NCI-H69 (cell line): Measurements from ENCODE around the gene UBA6.
A peak's percentile ranks its signal among the peaks of the same experiment; 100 is the strongest.
"Not testable (repeated sequence)": the region's sequence is repeated elsewhere in the genome, so short reads cannot be mapped to it uniquely, and the experiment has no call there.

ENCODE experiments used
- DNase-seq: peaks from one replicate; lab custom pipeline; 2025; lab: John Stamatoyannopoulos, UW

Gene UBA6

DNA sequence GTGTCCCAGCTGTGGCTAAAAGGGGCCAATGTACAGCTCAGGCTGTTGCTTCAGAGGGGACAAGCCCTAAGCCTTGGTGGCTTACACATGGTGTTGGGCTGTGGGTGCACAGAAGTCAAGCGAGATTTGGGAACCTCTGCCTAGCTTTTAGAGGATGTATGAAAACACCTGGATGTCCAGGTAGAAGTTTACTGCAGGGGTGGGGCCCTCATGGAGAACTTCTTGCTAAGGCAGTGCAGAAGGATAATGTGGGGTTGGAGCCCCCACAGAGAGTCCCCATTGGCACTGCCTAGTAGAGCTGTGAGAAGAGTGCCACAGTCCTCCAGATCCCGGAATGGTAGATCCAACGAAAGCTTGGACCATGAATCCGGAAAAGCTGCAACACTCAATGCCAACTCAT lies 40.5 kb downstream of the UBA6 start:
- DNase-seq: no peak

DNA sequence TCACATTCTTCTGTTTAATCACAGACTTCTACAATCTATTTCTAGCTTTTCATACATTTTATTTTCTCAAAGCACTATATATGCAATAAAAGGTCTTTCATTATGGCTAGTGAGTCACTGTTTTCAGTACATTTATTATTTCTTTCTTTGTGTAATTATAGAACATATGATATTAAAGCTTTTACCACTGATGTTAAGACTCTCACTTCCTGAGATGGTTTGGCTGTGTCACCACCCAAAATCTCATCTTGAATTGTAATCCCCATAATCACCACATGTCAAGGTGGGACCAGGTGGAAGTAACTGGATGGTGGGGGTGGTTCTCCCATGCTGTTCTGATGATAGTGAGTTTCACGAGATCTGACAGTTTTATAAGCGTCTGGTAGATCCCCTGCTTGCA lies 41.9 kb downstream of the UBA6 start:
- no peak for DNase-seq

DNA sequence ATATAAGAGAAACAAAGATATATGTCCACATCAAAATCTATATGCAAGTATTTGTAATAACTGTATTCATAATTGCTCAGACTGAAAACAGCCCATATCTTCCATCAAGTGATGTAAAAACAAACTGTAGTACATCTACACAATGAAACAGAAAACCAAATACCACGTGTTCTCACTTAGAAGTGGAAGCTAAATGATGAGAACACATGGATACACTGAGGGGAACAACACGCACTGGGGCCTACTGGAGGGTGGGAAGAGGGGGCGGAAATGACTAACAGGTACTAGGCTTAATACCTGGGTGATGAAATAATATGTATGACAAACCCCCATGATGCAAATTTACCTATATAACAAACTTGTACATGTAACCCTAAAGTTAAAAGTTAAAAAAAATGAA lies 42.7 kb downstream of the UBA6 start:
- DNase-seq: no peak

DNA sequence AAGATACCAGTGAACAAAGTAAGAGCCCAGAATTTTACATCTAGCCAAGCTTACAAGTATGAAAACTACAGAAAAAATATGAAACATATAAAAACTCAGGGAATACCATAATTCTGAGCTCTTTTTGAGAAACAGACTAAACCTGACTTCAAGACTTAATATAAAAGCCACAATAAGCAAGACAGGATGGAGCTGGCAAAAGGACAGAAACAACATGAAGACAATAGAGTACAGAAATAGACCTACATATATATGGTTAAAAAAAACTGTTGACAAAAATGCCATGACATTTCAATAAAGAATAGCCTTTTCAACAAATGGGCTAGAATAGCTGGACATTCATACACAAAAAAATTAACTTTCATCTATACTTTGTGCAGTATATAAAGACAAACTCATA lies 49.4 kb downstream of the UBA6 start:
- no peak for DNase-seq

DNA sequence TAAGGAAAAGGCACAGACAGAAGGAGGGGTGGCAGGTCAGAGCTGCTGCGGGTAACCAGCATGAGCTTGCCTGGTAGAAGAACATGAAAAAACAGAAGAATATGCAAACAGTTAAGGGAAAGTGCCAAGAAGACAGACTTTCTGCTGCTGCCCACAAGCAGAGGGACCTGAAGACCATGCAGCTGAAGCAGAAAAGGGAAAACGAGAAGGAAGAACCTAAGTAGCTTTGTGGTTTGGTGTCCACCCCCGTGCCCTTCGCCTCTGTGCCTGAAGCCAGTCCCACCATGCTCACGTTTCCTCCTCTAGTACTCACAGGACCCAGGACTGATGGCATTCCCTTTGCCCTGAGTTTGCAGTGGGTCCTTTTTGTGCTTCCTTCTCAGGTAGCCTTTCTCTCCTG lies 62.8 kb downstream of the UBA6 start:
- no peak for DNase-seq

DNA sequence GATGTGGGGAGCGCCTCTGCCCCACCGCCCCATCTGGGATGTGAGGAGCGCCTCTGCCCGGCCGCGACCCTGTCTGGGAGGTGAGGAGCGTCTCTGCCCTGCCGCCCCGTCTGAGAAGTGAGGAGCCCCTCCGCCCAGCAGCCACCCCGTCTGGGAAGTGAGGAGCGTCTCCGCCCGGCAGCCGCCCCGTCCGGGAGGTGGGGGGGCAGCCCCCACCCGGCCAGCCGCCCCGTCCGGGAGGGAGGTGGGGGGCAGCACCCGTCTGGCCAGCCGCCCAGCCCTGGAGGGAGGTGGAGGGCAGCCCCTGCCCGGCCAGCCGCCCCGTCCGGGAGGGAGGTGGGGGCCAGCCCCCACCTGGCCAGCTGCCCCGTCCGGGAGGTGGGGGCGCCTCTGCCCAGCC lies 64.0 kb downstream of the UBA6 start:
- not testable (repeated sequence) for DNase-seq

DNA sequence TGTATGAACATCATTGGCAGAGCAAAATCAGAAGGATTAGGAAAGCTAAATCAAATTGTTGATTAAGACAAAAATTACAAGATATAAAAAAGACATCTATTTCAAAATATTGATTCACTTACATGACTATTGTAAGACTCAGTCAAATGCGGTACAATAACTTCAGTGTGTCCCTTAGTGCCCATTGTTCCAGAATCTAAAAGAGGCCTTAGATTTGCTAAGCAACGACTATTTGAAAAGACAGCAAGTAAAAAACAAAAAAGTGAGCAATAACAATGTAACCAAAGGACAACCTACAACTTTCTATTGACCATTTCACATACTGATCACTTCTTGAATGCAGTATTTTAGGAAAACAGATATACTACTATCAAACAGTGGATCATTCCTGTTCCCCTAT lies 65.6 kb downstream of the UBA6 start:
- no peak for DNase-seq

DNA sequence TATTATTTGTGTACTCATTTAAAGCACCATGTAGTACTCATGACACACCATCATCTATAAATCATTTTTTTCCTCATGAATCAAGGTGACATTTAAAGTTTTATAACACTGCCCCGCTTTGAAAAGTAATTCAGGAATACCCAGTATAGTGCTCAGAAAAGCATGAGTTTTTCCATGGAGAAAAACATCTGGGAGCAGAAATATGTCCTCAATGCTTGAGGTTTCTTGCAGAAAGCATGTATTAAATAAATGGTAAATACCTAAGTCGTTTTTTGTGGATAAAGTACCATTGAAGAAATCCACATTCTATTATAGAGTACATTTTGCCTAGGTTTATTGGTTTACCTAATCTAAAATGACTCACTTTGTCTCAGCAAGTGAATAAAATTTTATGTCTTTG lies 66.2 kb downstream of the UBA6 start:
- DNase-seq: no peak

DNA sequence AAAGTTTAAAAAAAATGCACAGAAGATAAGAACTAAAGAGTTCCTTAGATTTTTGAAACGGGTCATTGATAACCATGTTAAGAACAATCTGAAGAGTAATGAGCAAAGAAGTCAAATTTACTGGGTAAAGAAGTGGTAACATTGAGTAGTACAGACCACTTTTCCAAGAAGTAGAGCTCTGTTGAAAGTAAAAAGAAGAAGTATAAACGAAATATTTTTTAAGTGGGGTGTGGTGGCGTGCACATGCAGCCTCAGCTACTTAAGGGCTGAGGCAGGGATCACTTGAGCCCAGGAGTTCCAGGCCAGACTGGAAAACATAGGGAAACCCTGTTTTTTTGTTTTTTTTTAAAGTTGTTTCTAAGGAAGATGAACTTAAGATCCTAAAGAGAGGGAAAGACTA lies 68.5 kb downstream of the UBA6 start:
- DNase-seq: no peak

DNA sequence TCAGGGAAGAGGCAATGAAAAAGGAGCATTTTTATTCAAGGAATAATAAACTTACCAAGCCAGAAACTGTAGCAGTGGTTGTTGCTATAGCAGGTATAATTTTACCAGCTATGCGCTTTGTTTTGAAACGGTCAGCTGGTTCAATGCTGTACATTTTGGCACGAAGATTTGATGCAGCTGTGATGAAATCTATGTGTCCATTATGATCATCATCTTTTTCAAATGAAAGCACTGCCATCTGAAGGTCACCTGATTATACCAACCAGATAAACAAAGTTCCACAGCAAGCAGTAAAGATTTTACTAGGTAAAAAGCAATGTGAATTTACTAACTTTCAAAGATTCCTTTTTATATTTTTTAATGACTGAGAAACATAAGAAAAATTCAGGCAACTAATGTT lies 76.0 kb downstream of the UBA6 start:
- DNase-seq: peak; percentile 0

DNA sequence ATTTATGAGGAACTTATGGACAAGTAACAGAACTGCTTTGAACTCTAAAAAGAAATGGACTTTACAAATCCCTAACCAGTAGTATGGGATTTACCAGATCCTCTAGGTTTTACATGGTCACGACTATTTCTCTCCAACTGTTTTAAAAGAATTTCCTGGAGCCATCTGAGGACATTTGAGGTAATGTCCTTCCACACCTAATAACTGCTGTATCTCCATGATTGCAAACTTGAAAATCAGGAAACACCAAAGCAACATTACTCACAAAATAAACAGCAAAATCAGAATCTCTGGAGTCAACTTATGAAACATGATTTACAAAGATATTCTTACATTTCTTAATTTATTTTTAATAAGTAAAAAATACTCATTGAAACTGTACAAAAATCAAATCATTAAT lies 84.5 kb downstream of the UBA6 start:
- no peak for DNase-seq

DNA sequence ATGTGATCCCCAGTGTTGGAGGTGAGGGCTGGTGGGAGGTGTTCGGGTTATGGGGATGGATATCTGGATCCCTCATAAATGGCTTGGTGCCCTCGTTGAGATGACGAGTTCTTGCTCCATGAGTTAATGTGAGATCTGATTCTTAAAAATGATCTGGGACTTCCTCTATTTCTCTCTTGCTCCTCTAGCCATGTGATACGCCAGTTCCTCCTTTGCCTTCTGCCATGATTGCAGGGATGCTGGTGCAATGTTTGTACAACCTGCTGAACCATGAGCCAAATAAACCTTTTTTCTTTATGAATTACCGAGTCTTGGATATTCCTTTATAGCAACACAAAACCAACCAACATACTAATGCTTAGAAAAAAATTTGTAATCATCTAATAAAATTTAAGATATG lies 85.8 kb downstream of the UBA6 start:
- DNase-seq: no peak

DNA sequence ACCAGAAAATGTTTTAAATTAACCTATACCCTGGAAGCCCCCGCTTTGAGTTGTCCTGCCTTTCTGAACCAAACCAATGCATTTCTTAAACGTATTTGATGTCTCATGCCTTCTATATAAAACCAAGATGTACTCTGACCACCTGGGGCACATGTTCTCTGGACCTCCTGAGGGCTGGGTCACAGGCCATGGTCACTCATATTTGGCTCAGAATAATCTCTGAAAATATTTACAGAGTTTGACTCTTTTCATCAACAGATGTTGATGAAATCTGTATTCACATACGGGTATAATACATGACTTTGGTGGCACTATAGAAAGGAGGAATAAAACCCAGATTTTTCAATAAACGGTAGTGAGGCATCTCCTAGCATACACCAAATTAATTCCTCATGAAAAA lies 86.8 kb downstream of the UBA6 start:
- DNase-seq: no peak

DNA sequence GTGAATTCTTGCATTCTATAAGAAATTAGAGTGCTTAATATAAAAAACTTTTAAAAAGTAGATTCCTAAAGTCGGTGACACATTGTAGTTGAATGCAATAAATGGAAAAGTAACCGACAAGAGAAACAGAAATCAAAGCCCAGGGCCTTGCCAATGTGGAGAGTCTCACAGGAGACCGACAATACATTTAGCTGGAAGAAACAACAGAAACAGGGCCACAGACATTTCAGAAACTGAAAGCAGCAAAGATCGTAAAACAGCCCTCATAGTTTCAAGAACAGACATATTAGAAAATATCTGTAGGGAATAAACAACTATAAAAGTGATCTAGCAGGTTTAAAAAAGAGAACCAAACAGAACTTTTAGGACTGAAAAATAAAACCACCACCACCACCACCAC lies 92.9 kb downstream of the UBA6 start:
- no peak for DNase-seq

DNA sequence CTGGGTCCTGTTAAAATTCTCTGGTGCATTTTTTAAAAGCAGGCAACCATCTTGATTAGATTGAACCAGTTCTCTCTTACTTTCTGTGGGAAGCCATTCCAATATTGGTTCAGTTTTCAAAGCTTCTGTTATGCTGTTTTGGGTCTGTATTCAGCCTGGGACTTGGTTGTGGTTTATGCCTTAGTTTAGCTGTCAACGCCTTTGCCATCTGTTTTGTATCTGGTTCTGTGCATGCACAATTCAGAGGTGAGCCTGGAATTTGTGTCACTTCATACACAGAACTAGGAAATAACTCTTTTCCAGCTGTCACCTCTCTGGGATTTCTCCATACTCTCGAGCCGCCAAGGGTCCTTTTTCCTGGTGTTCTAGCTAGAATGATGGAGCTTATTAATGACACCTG lies 96.2 kb downstream of the UBA6 start:
- no peak for DNase-seq

DNA sequence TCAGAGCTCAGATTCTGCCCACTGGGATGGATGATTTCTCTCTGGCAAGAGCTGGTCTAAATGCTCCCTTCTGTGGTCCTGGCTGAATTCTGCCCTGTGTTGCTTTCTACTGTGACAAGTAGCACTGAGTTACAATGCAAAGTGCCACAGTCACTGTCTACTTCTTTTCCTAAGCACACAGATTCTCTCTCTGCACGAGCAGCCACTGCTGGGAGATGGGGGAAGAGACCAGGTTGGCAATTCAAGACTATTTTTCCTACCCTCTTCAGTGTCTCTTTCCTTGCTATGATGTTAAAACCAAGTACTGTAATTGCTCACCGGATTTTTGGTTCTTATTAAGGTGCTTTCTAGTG lies 97.0 kb downstream of the UBA6 start:
- DNase-seq: no peak

DNA sequence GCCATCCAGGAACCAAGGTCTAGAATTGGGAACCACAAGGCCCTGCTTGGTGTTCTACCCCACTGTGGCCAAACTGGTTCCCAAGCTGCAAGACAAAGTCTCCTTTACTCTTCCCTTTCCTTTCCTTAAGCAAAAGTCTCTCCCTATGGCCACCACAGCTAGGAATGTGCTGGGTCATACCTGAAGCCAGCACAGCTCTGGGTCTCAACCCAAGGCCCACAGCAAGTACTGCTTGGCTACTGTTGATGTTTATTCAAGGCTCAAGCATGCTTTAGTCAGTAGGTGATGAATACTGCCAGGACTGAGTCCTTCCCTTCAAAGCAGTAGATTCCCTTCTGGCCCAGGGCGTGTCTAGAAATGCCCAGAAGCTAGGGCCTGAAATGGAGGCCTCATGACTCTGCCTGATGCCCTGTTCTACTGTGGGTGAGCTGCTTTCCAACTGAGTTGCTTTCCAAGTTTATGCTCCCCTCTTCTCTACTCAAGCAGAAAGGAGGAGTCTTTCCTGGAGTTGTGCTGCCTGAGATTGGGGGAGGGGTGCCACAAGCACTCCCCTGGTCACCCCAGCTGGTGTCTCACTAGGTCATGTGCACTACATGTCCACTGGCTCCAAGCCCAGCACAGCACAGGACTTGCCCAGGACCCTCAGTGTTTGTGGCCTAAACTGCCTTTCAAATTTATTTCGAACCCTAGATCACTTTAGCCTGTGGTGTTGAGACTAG lies 97.5 kb downstream of the UBA6 start:
- DNase-seq: no peak

DNA sequence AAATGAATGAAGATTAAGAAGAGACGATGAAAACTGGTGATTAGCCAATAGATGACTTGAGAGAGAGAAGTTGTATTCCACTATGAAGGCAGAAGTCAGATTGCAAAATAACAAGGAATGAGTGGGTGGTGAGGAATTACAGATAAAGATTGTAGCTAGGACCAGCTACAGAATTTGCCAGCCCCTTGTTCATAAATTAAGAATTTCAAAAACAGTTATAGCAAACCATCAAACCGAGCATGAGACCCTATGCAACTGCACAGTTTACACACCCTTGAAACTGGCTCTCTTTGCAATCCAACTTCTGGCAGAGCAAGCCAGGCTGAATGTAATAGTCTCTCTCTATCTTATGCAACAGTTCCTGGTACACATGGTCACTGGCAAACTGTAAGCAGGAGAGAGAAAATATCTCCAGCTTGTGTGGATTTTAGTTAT lies 107.2 kb downstream of the UBA6 start:
- DNase-seq: no peak

DNA sequence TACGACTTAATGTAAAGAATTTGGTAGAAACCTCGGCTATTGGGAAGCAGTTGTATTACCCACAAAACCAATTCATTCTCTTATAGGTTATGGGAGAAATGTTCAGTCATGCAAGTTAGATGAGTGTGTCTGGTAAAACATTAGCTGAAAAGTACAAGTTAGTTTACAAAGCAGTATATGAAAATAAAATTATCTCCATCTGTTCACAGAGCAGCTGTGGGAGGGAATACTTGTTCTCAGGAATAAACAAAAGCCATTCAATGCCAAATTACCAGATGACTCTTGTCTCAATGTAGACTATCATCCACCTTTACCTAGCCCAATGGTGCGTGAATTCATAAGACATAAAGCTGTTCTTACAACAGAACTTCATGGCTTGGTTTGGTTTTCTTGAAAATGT lies 113.8 kb downstream of the UBA6 start:
- DNase-seq: peak; percentile 70

DNA sequence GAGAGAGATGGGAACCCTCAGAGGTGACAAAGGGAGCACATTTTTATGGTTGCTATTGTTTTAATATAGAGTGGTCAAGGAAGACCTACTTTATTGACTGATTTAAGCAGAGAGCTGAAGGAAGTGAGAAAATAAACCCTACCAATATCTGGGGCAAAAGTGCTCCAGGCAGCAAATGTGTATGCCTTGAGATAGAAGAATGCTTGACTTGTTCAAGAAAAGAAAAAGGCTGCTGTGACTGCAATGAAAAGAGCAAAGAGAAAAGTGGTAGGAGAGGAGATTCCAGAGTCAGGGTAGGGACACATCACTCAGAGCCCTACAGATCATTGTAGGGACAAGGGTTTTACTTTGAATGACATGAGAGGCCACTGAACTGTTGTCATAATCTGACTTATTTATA lies 116.5 kb downstream of the UBA6 start:
- no peak for DNase-seq

DNA sequence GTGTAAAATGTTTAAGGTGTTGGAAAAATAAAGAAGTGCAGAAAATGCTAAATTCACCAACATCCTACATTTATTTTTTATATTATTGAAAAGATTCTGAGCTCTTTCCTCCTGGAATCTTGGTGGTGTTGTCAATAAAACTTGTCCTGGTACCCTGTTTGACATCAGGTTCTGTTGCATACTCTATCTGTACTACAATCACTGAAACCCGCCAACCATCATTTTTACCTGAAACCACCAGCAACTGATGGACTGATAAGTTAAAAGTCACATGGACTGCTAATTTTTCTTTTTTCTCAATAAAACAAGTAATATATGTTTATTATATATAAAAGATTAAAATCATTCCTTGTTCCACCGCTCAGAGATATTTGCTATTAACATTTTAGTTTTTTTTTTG lies 119.0 kb downstream of the UBA6 start:
- no peak for DNase-seq

DNA sequence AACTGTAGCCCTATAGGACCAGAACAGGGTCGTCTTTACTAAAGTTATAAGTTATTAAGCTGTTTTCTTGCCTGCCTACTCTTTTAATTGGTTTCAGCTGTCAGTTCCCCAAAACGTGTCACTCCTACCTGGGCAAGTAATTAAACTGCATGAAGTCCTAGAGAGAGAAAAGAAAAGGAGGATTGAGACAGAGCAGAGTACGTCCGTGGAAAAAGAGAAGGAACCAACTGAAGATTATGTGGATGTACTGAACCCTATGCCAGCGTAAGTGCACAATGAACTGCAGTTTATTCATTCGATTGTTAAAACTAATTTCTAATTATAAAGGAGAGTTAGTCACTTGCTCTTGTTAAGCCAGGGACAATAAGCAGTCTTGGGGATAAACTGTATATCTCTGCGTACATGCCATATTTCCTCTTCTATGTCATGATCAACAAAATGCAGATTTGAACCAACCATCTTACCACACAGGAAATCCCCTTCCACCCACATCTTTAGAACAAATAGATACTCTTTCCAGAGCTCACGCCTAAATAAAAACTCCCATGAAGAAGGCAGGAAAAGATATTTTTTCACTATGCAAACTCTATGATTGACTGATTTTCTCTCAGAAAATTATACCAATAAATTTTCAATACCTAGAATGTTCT lies 119.6 kb downstream of the UBA6 start:
- DNase-seq: no peak

DNA sequence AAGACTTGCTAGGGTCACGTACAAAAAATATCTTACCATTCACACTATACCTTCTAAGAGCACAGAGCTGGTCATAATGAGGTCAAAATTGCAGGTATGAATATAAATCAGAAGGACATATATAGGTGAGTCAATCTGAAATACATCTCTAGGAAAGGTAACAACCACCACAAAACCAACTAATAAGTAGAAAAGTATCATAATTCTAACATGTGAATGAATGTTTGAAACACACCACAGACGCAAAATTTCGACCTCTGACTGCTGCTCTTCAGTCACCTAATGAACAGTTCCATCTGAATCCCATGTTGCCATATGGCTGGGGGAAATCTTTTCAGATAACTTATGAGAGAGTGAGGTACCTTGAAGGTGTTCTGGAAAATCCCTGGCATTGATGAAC lies 120.4 kb downstream of the UBA6 start:
- DNase-seq: no peak

DNA sequence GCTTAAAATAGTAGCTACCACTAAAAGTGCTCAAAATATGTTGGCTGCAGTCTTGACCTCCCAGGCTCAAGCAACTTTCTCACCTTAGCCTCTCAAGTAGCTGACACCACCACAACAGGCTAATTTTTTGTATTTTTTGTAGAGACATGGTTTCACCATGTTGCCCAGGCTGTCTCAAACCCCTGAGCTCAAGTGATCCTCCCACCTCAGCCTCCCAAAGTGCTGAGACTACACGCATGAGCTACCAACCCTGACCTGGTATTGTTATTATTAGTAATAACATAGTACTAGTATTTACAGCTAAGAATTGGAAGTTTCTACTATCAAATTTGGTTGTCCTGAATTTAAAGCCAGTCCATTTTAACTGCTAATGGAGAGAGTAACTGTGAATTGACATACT lies 124.4 kb downstream of the UBA6 start:
- no peak for DNase-seq
